GM19395 (cell line): Measurements from ENCODE around the gene OSBPL9.
"Not testable (repeated sequence)": the region's sequence is repeated elsewhere in the genome, so short reads cannot be mapped to it uniquely, and the experiment has no call there.

Experiments
- ATAC-seq: cut with Tn5 transposase; IDR thresholded peaks from one replicate; pipeline ENCODE4 v1.9.1; 2021; ENCODE audit warnings: mild to moderate bottlenecking, moderate library complexity; ENCODE audit not compliant: unreplicated experiment

OSBPL9 gene

DNA sequence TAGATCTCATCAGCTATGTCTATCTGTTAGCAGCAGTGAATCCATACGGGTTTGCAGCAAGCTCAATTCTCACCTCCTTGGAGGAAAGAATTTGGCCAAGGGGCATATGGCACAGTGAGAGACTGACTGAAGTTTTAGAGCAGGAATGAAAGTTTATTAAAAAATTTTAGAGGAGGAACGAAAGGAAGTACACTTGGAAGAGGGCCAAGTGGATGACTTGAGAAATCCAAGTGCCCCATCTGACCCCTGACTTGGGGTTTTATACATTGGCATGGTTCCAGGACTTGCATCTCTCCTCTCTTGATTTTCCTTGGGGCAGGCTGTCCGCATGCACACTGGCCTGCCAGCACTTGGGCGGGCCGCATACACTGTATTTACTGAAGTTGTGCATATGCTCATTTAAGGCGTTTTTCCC, 9.2 kb upstream of the OSBPL9 start:
- no peak for ATAC-seq

DNA sequence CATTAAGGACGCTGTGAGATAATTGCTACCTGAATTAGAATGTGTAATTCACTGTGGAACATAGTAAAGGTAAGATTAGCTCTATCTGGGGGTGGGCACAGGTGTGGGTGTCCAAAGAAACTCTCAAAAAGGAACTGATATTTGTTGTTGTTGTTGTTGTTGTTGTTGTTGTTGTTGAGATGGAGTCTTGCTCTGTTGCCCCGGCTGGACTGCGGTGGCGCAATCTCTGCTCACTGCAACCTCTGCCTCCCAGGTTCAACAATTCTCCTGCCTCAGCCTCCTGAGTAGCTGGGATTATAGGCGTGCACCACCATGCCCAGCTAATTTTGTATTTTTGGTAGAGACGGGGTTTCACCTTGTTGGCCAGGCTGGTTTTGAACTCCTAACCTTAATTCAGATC, 6.8 kb upstream of the OSBPL9 start:
- ATAC-seq = not testable (repeated sequence)

DNA sequence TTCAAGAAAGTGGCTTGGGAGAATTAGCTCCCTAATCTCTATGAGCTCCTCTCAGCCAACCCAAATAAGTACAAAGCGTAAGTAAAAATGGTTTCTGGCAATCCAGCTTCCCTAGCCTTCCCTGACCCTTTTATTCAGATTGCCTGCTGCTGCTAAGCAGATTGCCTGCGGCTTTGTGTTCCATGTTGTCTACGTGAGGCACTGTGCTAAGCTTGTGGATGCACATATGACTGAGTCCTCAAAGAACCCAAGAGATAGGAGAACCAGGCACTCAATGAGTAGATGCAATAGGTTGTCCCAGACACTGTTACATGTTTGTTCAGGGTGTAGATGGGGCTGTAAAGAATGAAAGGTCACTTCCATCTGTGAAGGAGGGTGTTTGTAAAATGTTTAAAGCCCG, 6.3 kb upstream of the OSBPL9 start:
- no peak for ATAC-seq

DNA sequence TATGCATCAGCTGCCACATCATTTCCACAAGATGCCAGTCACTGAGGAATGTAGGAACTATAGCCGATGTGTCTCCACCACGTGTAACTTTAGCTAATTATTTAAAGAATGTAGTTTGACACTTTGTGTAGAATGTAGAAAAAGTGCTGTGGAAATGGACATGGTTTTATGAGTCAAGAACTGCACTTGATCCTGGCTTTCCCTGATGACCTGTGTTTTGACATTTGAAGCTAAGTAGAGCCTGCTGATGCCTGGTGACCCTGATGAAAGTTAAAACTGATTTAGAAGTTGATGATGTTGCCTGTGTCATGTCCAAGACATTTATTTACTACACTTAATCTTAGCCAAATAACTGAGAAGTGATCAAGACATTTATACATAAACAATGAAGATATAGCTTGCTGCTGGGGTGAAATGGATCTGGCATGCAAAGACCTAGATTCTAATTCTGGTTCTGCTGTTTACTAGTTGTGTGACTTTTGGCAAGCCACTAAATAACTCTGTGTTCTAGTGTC, 4.4 kb upstream of the OSBPL9 start:
- ATAC-seq = no peak

DNA sequence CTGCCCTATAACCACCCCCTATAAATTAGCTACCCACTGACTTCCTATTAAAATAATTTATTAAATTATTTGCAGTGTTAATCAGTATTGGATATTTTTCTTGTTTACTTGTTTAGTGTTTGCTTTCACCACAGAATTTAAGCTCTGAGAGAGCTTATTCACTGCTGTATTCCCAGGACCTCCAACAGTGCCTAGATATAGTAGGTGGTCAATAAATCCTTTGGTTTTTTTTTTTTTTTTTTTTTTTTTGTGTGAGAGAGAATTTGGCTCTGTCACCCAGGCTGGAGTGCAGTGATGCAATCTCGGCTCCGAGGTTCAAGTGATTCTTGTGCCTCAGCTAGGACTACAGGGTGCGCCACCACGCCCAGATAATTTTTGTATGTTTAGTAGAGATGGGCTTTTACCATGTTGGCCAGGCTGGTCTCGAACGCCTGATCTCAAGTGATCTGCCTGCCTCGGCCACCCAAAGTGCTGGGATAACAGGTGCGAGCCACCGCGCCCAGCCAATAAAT, 1.1 kb upstream of the OSBPL9 start:
- no peak for ATAC-seq

DNA sequence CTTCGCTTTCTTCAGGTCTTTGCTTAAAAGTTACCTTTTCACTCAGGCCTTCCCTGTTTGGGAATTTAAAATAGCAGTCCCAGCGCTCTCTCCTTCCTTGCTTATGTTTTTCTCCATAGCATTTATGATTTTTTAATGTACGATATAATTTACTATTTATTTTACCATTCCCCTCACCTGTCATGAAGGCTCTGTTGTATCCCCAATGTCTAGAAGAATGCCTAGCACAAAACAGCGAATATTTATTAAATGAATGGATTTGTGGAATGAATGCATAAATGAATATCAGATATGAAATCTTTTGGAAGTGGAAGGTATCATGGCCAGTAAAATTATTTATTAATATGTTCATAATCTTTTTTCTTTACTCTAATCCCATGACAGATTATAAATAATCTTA, 402 bp upstream of the OSBPL9 start:
- ATAC-seq = no peak

DNA sequence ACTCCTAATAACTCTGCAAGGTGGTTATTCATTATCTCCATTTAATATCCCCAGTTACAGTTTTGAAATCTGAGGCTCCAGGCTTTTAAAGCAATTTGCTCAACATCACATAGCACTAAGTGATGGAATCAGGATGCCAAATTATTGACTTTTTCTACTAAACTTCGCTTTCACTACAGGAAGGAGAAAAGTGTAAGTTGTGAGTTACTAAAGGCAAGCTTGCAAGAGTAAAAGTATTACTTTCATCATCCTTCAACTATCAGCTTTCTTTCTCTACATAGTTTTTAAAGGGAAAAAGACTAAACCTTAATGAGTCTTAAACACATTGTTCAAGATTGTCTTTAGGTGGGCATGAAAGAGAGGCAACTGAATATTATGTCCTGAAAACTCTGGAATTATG, 1.8 kb downstream of the OSBPL9 start:
- ATAC-seq = no peak

DNA sequence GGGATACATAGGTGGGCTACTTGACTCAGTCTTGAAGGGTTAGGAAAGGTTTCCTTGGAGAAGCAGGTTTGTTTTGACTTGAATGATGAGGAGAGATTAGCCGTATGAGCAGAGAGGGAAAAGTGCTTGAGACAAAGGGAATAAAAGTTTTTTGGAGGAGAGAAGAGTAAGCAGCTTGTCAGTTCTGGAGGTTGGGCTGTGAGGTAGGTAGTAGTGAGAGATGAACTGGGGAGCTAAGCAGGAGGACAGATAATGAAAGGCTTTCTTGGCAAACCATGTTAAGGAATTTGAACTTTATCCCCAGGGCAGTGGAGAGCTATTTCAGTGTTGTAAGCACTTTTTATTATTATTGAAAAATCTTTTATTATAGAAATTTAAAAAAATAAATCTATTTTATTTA, 3.6 kb downstream of the OSBPL9 start:
- ATAC-seq = no peak

DNA sequence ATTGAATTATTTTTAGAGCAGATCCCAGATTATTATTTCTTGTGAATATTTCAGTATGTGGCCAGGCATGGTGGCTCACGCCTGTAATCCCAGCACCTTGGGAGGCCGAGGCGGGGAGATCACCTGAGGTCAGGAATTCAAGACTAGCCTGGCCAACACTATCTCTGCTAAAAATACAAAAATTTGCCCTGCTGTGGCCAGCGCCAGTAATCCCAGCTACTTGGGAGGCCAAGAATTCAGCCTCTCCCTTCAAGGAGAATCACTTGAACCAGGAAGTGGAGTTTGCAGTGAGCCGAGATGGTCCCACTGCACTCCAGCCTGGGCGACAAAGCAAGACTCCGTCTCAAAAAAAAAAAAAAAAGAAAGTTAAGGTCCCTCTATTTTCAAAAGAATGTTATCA, 4.3 kb downstream of the OSBPL9 start:
- no peak for ATAC-seq

DNA sequence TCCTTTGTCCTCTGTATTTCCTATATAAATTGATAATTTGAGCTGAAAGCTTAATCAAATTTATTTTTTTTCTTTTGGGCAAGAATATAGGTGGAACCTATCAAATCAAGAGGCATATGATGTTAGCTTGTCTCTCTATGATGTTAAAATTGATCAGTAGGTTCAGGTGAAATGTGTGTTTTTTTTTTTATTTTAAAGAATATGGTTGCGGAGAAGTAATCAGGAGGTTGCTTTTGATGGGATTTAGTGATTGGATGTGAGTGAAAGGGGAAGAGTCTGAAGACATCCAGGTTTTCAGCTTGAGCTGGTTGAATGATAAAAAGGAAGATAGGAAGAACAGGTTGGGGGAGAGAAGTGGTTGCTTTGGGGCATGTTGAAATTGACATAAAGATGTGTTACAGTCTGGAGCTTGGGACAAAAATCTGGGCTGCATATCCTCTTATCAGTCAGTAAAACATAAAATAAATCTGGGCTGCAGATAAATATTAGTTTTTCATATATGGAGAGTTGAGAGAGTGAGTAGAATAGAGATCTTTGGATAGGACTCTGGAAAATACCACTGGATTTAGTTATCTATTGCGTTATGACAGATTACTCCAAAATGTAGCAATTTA, 5.1 kb downstream of the OSBPL9 start:
- ATAC-seq = no peak

DNA sequence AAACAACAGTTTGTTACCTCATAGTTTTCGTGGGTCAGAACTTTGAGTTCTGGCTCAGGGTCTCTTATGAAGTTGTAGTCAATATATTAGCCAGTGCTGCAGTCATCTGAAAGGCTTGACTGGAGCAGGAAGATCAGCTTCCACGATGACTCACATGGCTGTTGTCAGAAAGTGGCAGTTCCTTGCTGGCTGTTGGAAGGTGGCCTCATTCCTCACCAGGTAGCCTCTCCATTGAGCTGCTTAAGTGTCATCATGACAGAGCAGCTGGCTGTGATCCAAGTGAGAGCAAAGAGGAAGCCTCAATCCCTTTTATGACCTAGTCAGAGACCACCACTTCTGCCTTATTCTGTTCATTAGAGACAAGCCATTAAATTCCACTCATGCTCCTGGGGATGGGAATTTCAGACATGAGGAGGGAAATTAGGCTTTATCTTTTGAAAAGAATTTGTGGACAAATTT, 5.6 kb downstream of the OSBPL9 start:
- ATAC-seq = no peak

DNA sequence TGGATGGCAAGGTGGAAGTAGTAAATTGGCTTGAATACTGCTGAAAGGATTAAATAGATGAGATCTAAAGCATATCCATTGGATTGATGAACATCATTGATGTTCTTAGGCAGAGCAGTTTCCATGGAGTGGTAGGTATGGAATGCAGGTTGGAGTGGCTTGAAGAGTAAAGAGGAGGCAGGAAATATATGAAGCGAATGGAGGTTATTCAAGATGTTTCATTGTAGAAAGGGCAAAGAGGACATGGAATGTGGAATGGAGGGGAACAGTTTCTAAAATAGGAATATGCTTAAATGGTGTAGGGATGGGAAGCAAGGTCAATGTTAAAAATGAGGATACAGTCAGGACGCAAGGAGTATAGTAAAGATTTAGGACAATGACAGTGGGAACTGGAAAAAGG, 6.1 kb downstream of the OSBPL9 start:
- no peak for ATAC-seq

DNA sequence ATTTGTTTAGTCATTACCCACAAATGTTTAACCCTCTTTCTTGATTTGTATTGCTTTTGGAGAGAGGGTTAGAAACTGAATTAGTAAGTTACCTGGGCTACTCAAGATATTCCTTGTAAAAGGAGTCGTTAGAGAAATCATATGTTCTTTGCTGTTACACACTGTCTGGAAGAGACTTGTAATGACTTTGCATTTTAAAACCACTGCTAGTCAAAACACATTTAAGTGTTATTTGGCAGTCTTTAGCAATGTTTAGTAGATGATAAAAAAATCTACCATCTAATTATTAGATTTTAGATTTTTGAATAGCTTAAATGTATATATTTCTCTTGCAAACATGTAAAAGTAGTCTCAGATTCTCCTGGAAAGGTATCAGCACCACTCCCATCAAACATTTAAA, 6.6 kb downstream of the OSBPL9 start:
- no peak for ATAC-seq

DNA sequence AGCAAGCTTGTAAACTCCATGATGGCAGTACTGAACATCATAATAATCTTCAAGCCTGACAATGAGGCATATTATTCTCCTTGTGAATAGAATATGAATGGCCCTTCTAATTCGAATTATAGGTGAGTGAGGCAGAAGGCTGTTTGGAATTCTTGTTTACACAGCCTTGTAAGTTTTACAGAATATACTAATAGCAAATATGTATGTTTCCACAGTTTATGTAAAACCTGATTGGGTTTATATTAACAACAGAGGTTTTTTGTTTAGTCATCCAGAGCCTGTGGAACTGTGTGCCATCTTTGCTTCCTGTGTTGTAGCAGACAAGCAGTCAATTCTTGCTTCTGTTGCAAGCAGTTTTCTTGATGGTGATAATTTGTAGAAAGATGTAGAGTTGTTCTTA, 8.0 kb downstream of the OSBPL9 start:
- no peak for ATAC-seq

DNA sequence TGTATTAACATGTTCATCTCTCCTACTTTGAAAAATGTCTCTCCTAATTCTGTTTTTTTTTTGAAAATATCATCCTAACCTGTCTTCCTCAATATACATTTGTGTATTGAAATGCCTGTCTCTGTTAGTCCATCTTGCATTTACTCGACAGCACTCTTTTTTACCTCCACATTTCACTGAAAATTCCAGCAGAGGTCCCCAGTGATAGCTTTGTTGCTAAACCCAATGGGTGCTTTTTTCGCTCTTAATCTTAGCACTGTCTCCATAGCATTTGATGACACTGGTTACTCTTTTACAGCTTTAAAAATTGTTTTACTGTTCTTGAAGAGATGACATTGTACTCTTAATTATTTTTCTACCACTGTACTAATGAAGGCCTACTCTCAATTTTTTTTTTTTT, 10.8 kb downstream of the OSBPL9 start:
- no peak for ATAC-seq

DNA sequence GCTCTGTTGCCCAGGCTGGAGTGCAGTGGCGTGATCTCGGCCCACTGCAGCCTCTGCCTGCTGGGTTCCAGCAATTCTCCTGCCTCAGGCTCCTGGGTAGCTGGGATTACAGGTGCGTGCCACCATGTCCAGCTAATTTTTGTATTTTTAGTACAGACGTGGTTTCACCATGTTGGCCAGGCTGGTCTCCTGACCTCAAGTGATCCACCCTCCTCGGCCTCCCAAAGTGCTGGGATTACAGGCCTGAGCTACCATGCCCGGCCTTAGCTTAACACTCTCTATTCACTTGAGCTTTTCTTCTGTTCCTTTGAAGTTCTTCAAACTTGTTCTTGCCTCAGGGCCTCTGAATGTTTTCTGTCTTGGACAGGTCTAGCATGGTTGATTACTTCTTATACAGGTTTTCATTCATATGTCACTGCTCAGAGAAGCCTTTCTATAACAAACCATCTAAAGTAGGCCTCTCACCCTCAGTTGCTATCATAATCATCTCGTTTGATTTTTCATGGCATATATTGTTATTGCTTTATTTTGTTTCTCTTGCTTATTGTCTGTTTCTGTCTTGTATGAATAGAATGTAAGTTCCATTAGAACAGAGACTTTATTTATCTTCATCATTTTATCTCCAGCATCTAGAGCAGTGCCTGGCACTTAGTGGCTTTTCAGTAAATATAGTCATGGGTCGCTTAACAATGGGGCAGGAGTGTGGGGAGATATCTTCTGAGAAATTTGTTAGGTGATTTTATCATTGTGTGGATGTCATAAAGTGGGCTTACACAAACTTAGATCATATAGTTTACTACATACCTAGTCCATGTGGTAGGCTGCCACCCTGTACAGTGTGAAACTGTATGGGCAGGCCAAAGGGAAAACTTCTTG, 12.1 kb downstream of the OSBPL9 start:
- ATAC-seq = no peak

DNA sequence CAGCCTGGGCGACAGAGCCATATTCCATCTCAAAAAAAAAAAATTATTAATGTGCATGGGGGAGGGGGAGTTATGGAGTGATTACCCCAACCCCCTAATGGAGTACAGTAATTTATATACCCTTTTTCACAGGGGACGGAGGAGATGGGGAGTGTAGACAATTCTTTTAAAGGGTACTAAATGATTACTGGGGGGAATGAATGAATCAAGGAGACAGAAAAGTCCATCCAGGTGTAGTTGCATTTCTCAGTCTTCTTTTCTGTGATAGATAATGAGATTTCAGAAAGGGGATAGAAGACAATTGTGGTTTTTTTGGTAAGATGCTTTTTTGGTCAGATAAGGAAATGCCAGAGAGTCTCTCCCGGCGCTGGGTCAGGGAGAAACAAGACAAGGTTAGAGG, 13.0 kb downstream of the OSBPL9 start:
- no peak for ATAC-seq

DNA sequence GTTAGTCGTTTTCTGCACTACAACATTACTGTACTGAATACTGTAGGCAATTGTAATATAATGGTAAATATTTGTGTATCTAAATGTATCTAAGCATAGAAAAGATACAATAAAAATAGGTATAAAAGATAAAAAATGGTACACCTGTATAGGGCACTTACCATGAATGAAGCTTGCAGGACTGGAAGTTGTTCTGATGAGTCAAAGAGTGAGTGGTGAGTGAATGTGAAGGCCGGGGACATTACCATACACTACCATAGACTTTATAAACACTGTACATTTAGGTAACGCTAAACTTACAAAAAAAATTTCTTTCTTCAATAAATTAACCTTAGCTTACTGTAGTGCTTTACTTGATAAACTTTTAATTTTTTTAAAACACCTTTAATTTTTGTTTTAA, 13.5 kb downstream of the OSBPL9 start:
- no peak for ATAC-seq

DNA sequence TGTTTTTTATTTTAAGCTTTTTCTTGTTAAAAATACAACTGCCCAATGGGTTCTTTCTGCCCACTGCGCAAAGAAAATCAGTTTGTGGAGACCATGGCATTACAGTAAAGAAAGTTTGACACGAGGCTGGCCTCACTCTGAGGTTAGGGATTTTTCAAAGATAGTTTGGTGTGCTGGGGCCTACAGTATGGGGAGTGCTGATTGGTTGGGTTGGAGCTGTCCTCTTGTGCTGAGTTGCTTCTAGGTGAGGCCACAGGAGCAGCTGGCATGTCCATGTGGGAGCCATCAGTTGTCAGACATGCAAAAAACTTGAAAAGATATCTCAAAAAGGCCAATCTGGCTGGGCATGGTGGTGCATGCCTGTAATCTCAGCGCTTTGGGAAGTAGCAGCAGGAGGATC, 14.0 kb downstream of the OSBPL9 start:
- no peak for ATAC-seq

DNA sequence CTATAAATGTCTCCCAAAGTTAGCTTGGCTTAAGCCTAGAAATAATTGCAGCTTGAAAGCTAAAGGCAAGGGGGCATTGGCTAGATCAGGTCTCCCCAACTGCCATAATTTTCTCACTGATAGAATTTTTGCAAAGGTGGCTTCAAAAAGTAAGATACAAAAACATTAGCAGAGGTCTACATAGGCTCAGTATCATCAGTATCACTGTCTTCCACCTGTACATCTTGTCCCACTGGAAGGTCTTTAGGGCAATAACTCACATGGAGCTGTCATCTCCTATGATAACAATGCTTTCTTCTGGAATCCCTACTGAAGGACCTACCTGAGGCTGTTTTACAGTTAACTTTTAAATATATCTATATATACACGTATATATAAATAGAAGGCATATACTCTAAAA, 14.9 kb downstream of the OSBPL9 start:
- no peak for ATAC-seq

DNA sequence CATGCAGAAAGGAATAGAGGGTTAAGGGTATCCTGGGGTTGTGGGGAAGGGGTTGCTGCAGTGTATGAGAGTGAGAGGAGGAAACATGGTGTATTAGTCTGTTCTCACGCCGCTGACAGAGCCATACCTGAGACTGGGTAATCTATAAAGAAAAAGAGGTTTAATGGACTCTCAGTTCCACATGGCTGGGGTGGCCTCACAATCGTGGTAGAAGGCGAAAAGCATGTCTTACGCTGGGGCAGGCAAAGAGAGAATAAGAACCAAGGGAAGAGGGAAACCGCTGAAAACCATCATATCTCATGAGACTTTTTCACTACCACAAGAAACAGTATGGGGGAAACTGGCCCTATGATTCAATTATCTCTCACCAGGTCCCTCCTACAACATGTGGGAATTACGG, 17.7 kb downstream of the OSBPL9 start:
- ATAC-seq = no peak

DNA sequence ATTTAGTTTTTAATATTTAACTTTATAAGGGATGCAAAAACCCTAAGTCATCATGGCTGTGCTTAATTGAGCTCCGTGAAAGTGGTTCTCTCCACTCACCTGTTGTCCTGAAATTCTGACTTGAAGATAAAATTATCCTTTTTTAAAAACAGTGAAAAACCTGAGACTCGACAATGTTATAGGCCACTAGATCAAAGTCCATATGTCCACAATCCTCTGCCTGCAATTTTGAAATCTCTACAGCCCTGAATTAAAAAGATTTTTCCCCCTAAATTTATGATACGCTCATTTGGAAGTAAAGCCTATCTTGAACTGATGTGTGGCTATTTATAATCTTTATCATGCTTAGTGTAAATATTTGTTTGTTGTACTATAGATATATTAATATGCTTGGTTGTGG, 18.7 kb downstream of the OSBPL9 start:
- no peak for ATAC-seq
